ENCODE measurements around the gene MTFR1L. TPM values are rescaled to one million over a fixed set of nuclear protein-coding genes. Genes with fewer than 3 reads are reported as not detected.

MTFR1L gene
- total and polyA plus RNA-seq, 9 of the 15 experiments (the other 6 are each of a cell fraction or from before 2014, with no cell fraction given) = 41.4 to 98.5 (median 53.7) TPM

GRCh38 chr1:25799352-25799934, 20.3 kb upstream of the MTFR1L start (continued):
- no peak for TF ChIP-seq TFE3 (CRISPR knock-in tag; IDR thresholded peaks at IDR 0.05)
- TF ChIP-seq ZNF217 (CRISPR knock-in tag; IDR thresholded peaks at IDR 0.05) = no peak
- TF ChIP-seq ATF4 (CRISPR knock-in tag; IDR thresholded peaks at IDR 0.05) = 0 out of 2 replicates have a peak, but pooled peaks have one; percentile 26
- no peak for TF ChIP-seq SMAD4 (CRISPR knock-in tag; conservative IDR thresholded peaks at IDR 0.05)
- no peak for TF ChIP-seq RCOR1 (IDR thresholded peaks at IDR 0.05; ENCODE audit: borderline replicate concordance in 1 of 2, low read depth in 2 of 2, low read length in 2 of 2)
- no peak for TF ChIP-seq ZNF175 (CRISPR knock-in tag; IDR thresholded peaks at IDR 0.05; ENCODE audit: low read depth)
- TF ChIP-seq PTRF (tag; IDR thresholded peaks at IDR 0.05) = no peak
- no peak; a peak in 1 of 4 replicates for TF ChIP-seq MAZ (CRISPR knock-in tag; conservative IDR thresholded peaks at IDR 0.05 in 1 of 2, IDR thresholded peaks at IDR 0.05 in 1 of 2)
- no peak for TF ChIP-seq ZNF436 (CRISPR knock-in tag; IDR thresholded peaks at IDR 0.05)
- no peak for TF ChIP-seq DLX4 (CRISPR knock-in tag; IDR thresholded peaks at IDR 0.05)
- no peak for TF ChIP-seq IRF1 (CRISPR knock-in tag; IDR thresholded peaks at IDR 0.05; ENCODE audit: borderline replicate concordance)
- no peak for TF ChIP-seq RBM17 (IDR thresholded peaks at IDR 0.05; ENCODE audit: borderline replicate concordance, low read depth, low read length)
- TF ChIP-seq NFYB (IDR thresholded peaks at IDR 0.05; ENCODE audit: extremely low read depth, insufficient read length) = no peak
- no peak for TF ChIP-seq ELK3 (CRISPR knock-in tag; IDR thresholded peaks at IDR 0.05)
